Stimulated activated CD4-positive, alpha-beta T cell treated with anti-CD3 and anti-CD28 coated beads, Interleukin-12 subunit alpha, Interleukin-12 subunit beta, amount 100 ng/mL, for 48 hours (primary cell): ENCODE results near the gene OLFML2A.
"Not testable (repeated sequence)": the region's sequence is repeated elsewhere in the genome, so short reads cannot be mapped to it uniquely, and the experiment has no call there.

Source experiments
- DNase-seq, 3 donors: peaks; one replicate each; pipeline ENCODE4 v3.0.0-alpha.2; 2020; ENCODE audit warnings: low read depth in 2 of 3, low spot score in 1 of 3

The OLFML2A gene

GRCh38 chr9:124818431-124819281 is 41.7 kb downstream of the OLFML2A start:
- DNase-seq, result peak in 1 of 3 donors; percentile 6

- DNase-seq, result no peak
These were observed 44.0 kb downstream of the OLFML2A start for GRCh38 chr9:124820698-124821623.

GRCh38 chr9:124828489-124829333 is 51.8 kb downstream of the OLFML2A start:
- DNase-seq, result no peak

GRCh38 chr9:124829334-124829669 is 52.4 kb downstream of the OLFML2A start:
- no peak for DNase-seq

GRCh38 chr9:124830593-124830992 is 53.7 kb downstream of the OLFML2A start:
- no peak for DNase-seq

- DNase-seq, result no peak
These were observed 54.9 kb downstream of the OLFML2A start for GRCh38 chr9:124831642-124832364.

- DNase-seq, result no peak
These were observed 57.7 kb downstream of the OLFML2A start for GRCh38 chr9:124834591-124834990.

- no peak for DNase-seq
These were observed 58.2 kb downstream of the OLFML2A start for GRCh38 chr9:124835026-124835557.

- not testable (repeated sequence) for DNase-seq
These were observed 61.2 kb downstream of the OLFML2A start for GRCh38 chr9:124838132-124838531.

GRCh38 chr9:124838567-124839275 is 61.8 kb downstream of the OLFML2A start:
- DNase-seq, result not testable (repeated sequence)

- no peak for DNase-seq
These were observed 62.8 kb downstream of the OLFML2A start for GRCh38 chr9:124839612-124840299.

GRCh38 chr9:124840300-124840833 is 63.4 kb downstream of the OLFML2A start:
- DNase-seq, result no peak

GRCh38 chr9:124841075-124841821 is 64.3 kb downstream of the OLFML2A start:
- DNase-seq, result no peak

GRCh38 chr9:124843456-124844034 is 66.6 kb downstream of the OLFML2A start:
- DNase-seq, result no peak

- no peak for DNase-seq
These were observed 67.4 kb downstream of the OLFML2A start for GRCh38 chr9:124844291-124844690.

GRCh38 chr9:124846467-124846866 is 69.5 kb downstream of the OLFML2A start:
- not testable (repeated sequence) for DNase-seq

- DNase-seq, result no peak
These were observed 70.0 kb downstream of the OLFML2A start for GRCh38 chr9:124846969-124847368.

- no peak for DNase-seq
These were observed 72.9 kb downstream of the OLFML2A start for GRCh38 chr9:124849801-124850200.
